ENCODE data around the gene C1orf87. TPM values are rescaled to one million over a fixed set of nuclear protein-coding genes. Genes with fewer than 3 reads are reported as not detected.

The C1orf87 gene
- total RNA-seq, 1 experiment from 2014 or later: not detected

DNA sequence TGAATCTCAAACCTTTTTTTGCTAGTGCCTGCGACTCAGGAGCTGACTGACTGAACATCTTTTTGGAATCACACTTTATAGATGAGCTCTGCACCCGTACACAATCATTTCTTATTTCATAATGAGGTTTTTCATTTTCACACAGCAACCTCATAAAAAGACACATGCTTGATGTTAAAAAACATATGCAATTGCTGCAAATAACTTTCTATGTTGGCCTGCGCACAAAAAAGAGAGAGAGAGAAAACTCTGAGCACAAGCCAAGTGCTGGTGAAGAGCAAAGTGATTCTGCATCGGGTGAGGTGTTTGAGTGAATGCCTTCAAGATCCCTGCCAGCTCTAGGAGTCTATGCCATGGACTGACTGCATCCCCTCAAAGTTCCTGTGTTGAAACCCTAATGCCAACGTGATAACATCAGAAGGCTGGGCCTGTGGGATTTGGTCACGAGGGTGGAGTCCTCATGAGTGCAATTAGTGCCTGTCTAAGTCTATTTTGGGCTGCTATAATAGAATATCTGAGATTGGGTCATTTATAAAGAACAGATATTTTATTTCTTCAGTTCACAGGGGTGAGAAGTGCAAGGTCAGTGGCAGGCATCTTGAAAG, 36.6 kb downstream of the C1orf87 start:
- CTCF ChIA-PET: no interaction called here
- H3K4me3 ChIP-seq (ENCODE audit: low read depth, low read length, poor library complexity, severe bottlenecking): no peak overlapping the region
- no TSS peak for BruUV-seq (replicated peaks)

DNA sequence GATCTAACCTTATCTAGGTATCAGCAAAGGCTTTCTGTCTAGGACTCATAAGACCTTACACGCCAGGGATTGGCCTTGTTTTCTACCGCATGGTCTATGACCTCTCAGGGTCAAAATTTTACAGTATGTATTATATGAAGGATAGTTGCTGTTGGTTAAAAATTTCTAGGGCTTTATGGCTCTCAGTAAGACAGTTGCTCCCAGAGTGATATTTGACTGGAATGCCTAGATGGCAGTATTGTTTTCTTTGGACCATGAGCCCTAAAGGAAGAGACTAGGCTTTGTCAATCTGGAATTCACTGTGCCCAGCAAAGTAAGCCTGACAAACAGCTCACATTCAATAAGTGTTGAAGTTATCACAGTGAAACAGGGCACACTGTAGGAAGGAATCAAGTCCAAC, 37.6 kb downstream of the C1orf87 start:
- POLR2A ChIA-PET (ENCODE audit: low non-redundant PET): no interaction called here
- BruUV-seq (replicated peaks): no TSS peak
- H3K4me3 ChIP-seq (ENCODE audit: low read depth, low read length, poor library complexity, severe bottlenecking): no peak overlapping the region
- CTCF ChIA-PET: no interaction called here
- H3K9me3 ChIP-seq (ENCODE audit: low read depth, low read length, poor library complexity, severe bottlenecking): no peaks in the 10 kb centered on the region
- no peaks in the 10 kb centered on the region for H3K36me3 ChIP-seq (ENCODE audit: insufficient read depth, low read length, poor library complexity, severe bottlenecking)
- TF ChIP-seq, protein P1, sequence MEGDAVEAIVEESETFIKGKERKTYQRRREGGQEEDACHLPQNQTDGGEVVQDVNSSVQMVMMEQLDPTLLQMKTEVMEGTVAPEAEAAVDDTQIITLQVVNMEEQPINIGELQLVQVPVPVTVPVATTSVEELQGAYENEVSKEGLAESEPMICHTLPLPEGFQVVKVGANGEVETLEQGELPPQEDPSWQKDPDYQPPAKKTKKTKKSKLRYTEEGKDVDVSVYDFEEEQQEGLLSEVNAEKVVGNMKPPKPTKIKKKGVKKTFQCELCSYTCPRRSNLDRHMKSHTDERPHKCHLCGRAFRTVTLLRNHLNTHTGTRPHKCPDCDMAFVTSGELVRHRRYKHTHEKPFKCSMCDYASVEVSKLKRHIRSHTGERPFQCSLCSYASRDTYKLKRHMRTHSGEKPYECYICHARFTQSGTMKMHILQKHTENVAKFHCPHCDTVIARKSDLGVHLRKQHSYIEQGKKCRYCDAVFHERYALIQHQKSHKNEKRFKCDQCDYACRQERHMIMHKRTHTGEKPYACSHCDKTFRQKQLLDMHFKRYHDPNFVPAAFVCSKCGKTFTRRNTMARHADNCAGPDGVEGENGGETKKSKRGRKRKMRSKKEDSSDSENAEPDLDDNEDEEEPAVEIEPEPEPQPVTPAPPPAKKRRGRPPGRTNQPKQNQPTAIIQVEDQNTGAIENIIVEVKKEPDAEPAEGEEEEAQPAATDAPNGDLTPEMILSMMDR (conservative IDR thresholded peaks at IDR 0.05; ENCODE audit: low read depth, low read length): peak; percentile 41
- TF ChIP-seq EZH2 (IDR thresholded peaks at IDR 0.05; ENCODE audit: borderline replicate concordance, low read depth, low read length, poor library complexity, severe bottlenecking): no peak
- no peak for DNase-seq (ENCODE audit: low spot score)
- intact Hi-C loops (cut with micrococcal nuclease; ENCODE audit: unreplicated experiment): no loop called here
- H3K4me1 ChIP-seq (ENCODE audit: insufficient read depth, low read length, poor library complexity, severe bottlenecking): no peaks in the 10 kb centered on the region
- H3K27ac ChIP-seq (ENCODE audit: low read depth, low read length, poor library complexity, severe bottlenecking): no peak overlapping the region
- H3K27me3 ChIP-seq (replicated peaks; ENCODE audit: insufficient read depth, low read depth, low read length, poor library complexity): no peaks in the 10 kb centered on the region

More for the DNA sequence above, 36.6 kb downstream of the C1orf87 start:
- no peak for TF ChIP-seq EZH2 (IDR thresholded peaks at IDR 0.05; ENCODE audit: borderline replicate concordance, low read depth, low read length, poor library complexity, severe bottlenecking)
- TF ChIP-seq, protein P1 (conservative IDR thresholded peaks at IDR 0.05; ENCODE audit: low read depth, low read length): no peak
- Histone ChIP-seq H3K9me3 (ENCODE audit: low read depth, low read length, poor library complexity, severe bottlenecking) (no peaks in the 10 kb centered on the region), H3K27ac (ENCODE audit: low read depth, low read length, poor library complexity, severe bottlenecking) (no peak overlapping the region), H3K36me3 (ENCODE audit: insufficient read depth, low read length, poor library complexity, severe bottlenecking) (no peaks in the 10 kb centered on the region), H3K4me1 (ENCODE audit: insufficient read depth, low read length, poor library complexity, severe bottlenecking) (no peaks in the 10 kb centered on the region), H3K27me3 (replicated peaks; ENCODE audit: insufficient read depth, low read depth, low read length, poor library complexity) (no peaks in the 10 kb centered on the region)
- intact Hi-C loops (cut with micrococcal nuclease; ENCODE audit: unreplicated experiment): no loop called here
- no peak for DNase-seq (ENCODE audit: low spot score)
- POLR2A ChIA-PET (ENCODE audit: low non-redundant PET): interaction anchor here (0.6 kb wide), 1 partner anchor 58 kb away, joined by 4 read pairs; no protein-coding TSS in a partner anchor

DNA sequence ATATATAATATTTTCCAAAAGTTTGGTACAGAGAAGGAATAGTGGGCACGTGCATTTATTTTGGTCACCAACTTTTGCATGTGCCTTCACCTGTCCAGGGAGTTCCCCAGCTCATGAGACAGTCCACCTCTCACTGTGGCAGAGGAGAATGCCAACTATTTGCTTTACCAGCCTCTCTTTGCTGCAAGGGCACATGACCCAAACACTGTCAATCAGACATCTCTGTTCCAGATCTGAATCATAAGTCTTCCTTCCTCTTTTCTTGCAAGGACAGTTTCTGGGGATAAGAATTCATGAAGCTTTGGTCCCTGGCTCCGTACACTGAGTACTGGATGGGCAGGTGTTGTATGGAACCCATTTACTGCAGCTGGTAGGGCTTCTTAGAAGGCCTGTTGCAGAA, 38.6 kb downstream of the C1orf87 start:
- BruUV-seq (replicated peaks): no TSS peak
- Histone ChIP-seq H3K27me3 (replicated peaks; ENCODE audit: insufficient read depth, low read depth, low read length, poor library complexity) (no peaks in the 10 kb centered on the region), H3K9me3 (ENCODE audit: low read depth, low read length, poor library complexity, severe bottlenecking) (no peaks in the 10 kb centered on the region), H3K36me3 (ENCODE audit: insufficient read depth, low read length, poor library complexity, severe bottlenecking) (no peaks in the 10 kb centered on the region), H3K4me3 (ENCODE audit: low read depth, low read length, poor library complexity, severe bottlenecking) (no peak overlapping the region), H3K27ac (ENCODE audit: low read depth, low read length, poor library complexity, severe bottlenecking) (no peak overlapping the region), H3K4me1 (ENCODE audit: insufficient read depth, low read length, poor library complexity, severe bottlenecking) (no peaks in the 10 kb centered on the region)
- ChIA-PET CTCF (no interaction called here), POLR2A (ENCODE audit: low non-redundant PET) (interaction anchor here (0.7 kb wide), 1 partner anchor 24 kb away, joined by 4 read pairs; no protein-coding TSS in a partner anchor)
- TF ChIP-seq EZH2 (IDR thresholded peaks at IDR 0.05; ENCODE audit: borderline replicate concordance, low read depth, low read length, poor library complexity, severe bottlenecking): no peak
- TF ChIP-seq, protein P1 (conservative IDR thresholded peaks at IDR 0.05; ENCODE audit: low read depth, low read length): no peak
- no peak for DNase-seq (ENCODE audit: low spot score)
- intact Hi-C loops (cut with micrococcal nuclease; ENCODE audit: unreplicated experiment): no loop called here
